IMR-90 (cell line): ENCODE data around the gene RASGRF1. TPM values are rescaled to one million over a fixed set of nuclear protein-coding genes. Genes with fewer than 3 reads are reported as not detected.

ENCODE experiments used
- ATAC-seq: fragments of 200-7000 bp; cut with Tn5 transposase; 2 replicates; pipeline ENCODE4 v1.9.1; 2020; ENCODE audit warnings: low read depth, mild to moderate bottlenecking, moderate library complexity
- BruUV-seq: library from RNA; stranded (reverse); fragments of 400-500 nt; replicated peaks from 2 replicates; lab custom pipeline; 2021; lab: Mats Ljungman, UMichigan
- CTCF ChIA-PET: fragments of 300-600 bp; formaldehyde crosslinking; extraction: SDS; loops from one replicate; lab custom pipeline; 2021; ENCODE audit warnings: antibody characterized with exemption; lab: Yijun Ruan, JAX
- POLR2A ChIA-PET: fragments of 300-600 bp; sonication (Branson Sonifier 250); formaldehyde crosslinking; loops from one replicate; lab custom pipeline; 2022; ENCODE audit warnings: antibody characterized with exemption; ENCODE audit not compliant: unreplicated experiment; lab: Charles Lee
- DNase-seq: peaks from one replicate; pipeline ENCODE4 v3.0.0; 2013
- H2AFZ ChIP-seq: replicated peaks from 2 replicates; pipeline ENCODE3; 2013; ENCODE audit warnings: low read length, mild to moderate bottlenecking; ENCODE audit not compliant: poor library complexity
- H2AK5ac ChIP-seq: 2 replicates; pipeline ENCODE4 v1.6.1; 2013; ENCODE audit warnings: low read depth, low read length, inconsistent platforms
- H2AK9ac ChIP-seq: replicated peaks from 2 replicates; pipeline ENCODE3; 2013; ENCODE audit warnings: mild to moderate bottlenecking, low read depth, low read length, moderate library complexity; ENCODE audit not compliant: poor library complexity
- H2BK120ac ChIP-seq: 2 replicates; pipeline ENCODE4 v1.6.1; 2013; ENCODE audit warnings: low read depth, low read length, inconsistent platforms
- H2BK15ac ChIP-seq: 3 replicates; pipeline ENCODE4 v1.6.1; 2013; ENCODE audit warnings: low read depth, low read length, inconsistent platforms
- H2BK20ac ChIP-seq: 2 replicates; pipeline ENCODE4 v1.6.1; 2013; ENCODE audit warnings: low read depth, mild to moderate bottlenecking, inconsistent platforms, low read length, moderate library complexity
- H2BK5ac ChIP-seq: 2 replicates; pipeline ENCODE4 v1.6.1; 2013; ENCODE audit warnings: mild to moderate bottlenecking, low read depth, low read length, inconsistent platforms; ENCODE audit not compliant: poor library complexity, severe bottlenecking
- H3K14ac ChIP-seq: replicated peaks from 2 replicates; pipeline ENCODE4 v1.6.1; 2013; ENCODE audit warnings: low read depth, low read length, inconsistent platforms
- H3K18ac ChIP-seq: 2 replicates; pipeline ENCODE4 v1.6.1; 2013; ENCODE audit warnings: low read depth, low read length, control low read depth
- H3K23ac ChIP-seq: 2 replicates; pipeline ENCODE4 v1.6.1; 2013; ENCODE audit warnings: low read depth, low read length, inconsistent platforms
- H3K27ac ChIP-seq: 2 replicates; pipeline ENCODE4 v1.5.1; 2013; ENCODE audit warnings: mild to moderate bottlenecking, control low read depth, low read length; ENCODE audit not compliant: insufficient read depth
- H3K27me3 ChIP-seq: 2 replicates; pipeline ENCODE4 v1.6.1; 2013; ENCODE audit warnings: low read length; ENCODE audit not compliant: control insufficient read depth, insufficient read depth
- H3K36me3 ChIP-seq: 2 replicates; pipeline ENCODE4 v1.6.1; 2013; ENCODE audit warnings: low read length, mixed read lengths; ENCODE audit not compliant: control insufficient read depth, insufficient read depth
- H3K4ac ChIP-seq: 2 replicates; pipeline ENCODE4 v1.6.1; 2013; ENCODE audit warnings: low read depth, low read length, inconsistent platforms
- H3K4me1 ChIP-seq: 2 replicates; pipeline ENCODE4 v1.6.1; 2013; ENCODE audit warnings: low read length, mixed read lengths; ENCODE audit not compliant: control insufficient read depth, insufficient read depth
- H3K4me2 ChIP-seq: 2 replicates; pipeline ENCODE4 v1.6.1; 2013; ENCODE audit warnings: low read depth, mild to moderate bottlenecking, control low read depth, low read length, moderate library complexity
- H3K4me3 ChIP-seq: 2 replicates; pipeline ENCODE4 v1.5.1; 2013; ENCODE audit warnings: low read depth, mild to moderate bottlenecking, control low read depth, low read length, moderate library complexity; ENCODE audit not compliant: insufficient read depth
- H3K56ac ChIP-seq: 2 replicates; pipeline ENCODE4 v1.6.1; 2013; ENCODE audit warnings: low read length, inconsistent platforms; ENCODE audit not compliant: insufficient read depth; ENCODE audit errors: extremely low read depth
- H3K79me1 ChIP-seq, 2 experiments: 2 replicates each; pipeline ENCODE4 v1.6.1; 2013; ENCODE audit warnings: low read length in 2 of 2, inconsistent platforms in 1 of 2, low read depth in 1 of 2
- H3K9ac ChIP-seq: 2 replicates; pipeline ENCODE4 v1.6.1; 2013; ENCODE audit warnings: low read depth, low read length, control low read depth
- H3K9me1 ChIP-seq: 2 replicates; pipeline ENCODE4 v1.6.1; 2013; ENCODE audit warnings: low read length, inconsistent platforms; ENCODE audit not compliant: insufficient read depth
- H3K9me3 ChIP-seq: 2 replicates; pipeline ENCODE4 v1.6.1; 2013; ENCODE audit warnings: low read length; ENCODE audit not compliant: control insufficient read depth, insufficient read depth
- H4K20me1 ChIP-seq: 2 replicates; pipeline ENCODE4 v1.6.1; 2013; ENCODE audit warnings: low read length, inconsistent platforms; ENCODE audit not compliant: insufficient read depth
- H4K5ac ChIP-seq: 2 replicates; pipeline ENCODE4 v1.6.1; 2013; ENCODE audit warnings: mild to moderate bottlenecking, low read depth, low read length, control low read depth
- H4K8ac ChIP-seq, 2 experiments: 2 replicates each; pipeline ENCODE4 v1.6.1; 2013; ENCODE audit warnings: low read depth in 2 of 2, low read length in 2 of 2, control low read depth in 1 of 2, inconsistent platforms in 1 of 2
- H4K91ac ChIP-seq: 2 replicates; pipeline ENCODE4 v1.6.1; 2013; ENCODE audit warnings: low read depth, low read length, inconsistent platforms; ENCODE audit not compliant: insufficient read depth
- BHLHE40 ChIP-seq: fragments of 150-350 bp; IDR thresholded peaks from 2 replicates; pipeline ENCODE4 v1.6.1; 2016; ENCODE audit warnings: mild to moderate bottlenecking, low read depth, low read length
- CEBPB ChIP-seq: IDR thresholded peaks from 2 replicates; pipeline ENCODE4 v1.6.1; 2012; ENCODE audit warnings: low read depth, low read length, improper control_type of control experiment
- ELK1 ChIP-seq: fragments of 150-350 bp; IDR thresholded peaks from 2 replicates; pipeline ENCODE4 v1.6.1; 2016; ENCODE audit warnings: low read depth, mild to moderate bottlenecking, low read length, moderate library complexity, borderline replicate concordance
- FOS ChIP-seq: fragments of 150-350 bp; IDR thresholded peaks from 2 replicates; pipeline ENCODE4 v1.6.1; 2016; ENCODE audit warnings: low read depth, low read length
- MAFK ChIP-seq: IDR thresholded peaks from 2 replicates; pipeline ENCODE4 v1.6.1; 2012; ENCODE audit warnings: low read depth, low read length, improper control_type of control experiment
- MAZ ChIP-seq: IDR thresholded peaks from 2 replicates; pipeline ENCODE4 v1.6.1; 2012; ENCODE audit warnings: low read depth, mild to moderate bottlenecking, low read length, improper control_type of control experiment, moderate library complexity, borderline replicate concordance
- NFE2L2 ChIP-seq: fragments of 150-350 bp; IDR thresholded peaks from 2 replicates; pipeline ENCODE4 v1.6.1; 2016; ENCODE audit warnings: low read depth, mild to moderate bottlenecking, low read length
- POLR2A ChIP-seq: IDR thresholded peaks from 2 replicates; pipeline ENCODE4 v1.6.1; 2012; ENCODE audit warnings: mild to moderate bottlenecking, low read depth, low read length
- RAD21 ChIP-seq: IDR thresholded peaks from 2 replicates; pipeline ENCODE4 v1.6.1; 2012; ENCODE audit warnings: low read length, improper control_type of control experiment
- RFX5 ChIP-seq: IDR thresholded peaks from 2 replicates; pipeline ENCODE4 v1.8.0; 2012; ENCODE audit warnings: low read depth, mild to moderate bottlenecking, low read length, moderate library complexity
- WGBS, 2 experiments: methylation state at CpG; one replicate each; pipeline versions ENCODE4 v1.1.5 to v1.1.7; 2013; ENCODE audit warnings: missing lambda C conversion rate in 2 of 2; ENCODE audit not compliant: insufficient read length in 1 of 2; ENCODE audit errors: extremely low coverage in 2 of 2; 5-methylcytosine and 5-hydroxymethylcytosine counted together
- dilution Hi-C: fragments of 300-500 bp; cut with HindIII; formaldehyde crosslinking; loops from one replicate; pipeline ENCODE4 v1.14.3; 2018; ENCODE audit warnings: low sequenced_read_pairs; ENCODE audit not compliant: unreplicated experiment
- in situ Hi-C: fragments of 300-500 bp; cut with MboI; formaldehyde crosslinking; loops from 3 replicates; pipeline ENCODE4 v1.14.3; 2019; ENCODE audit warnings: low sequenced_read_pairs, inconsistent platforms, mixed read lengths
- intact Hi-C: fragments of 100-400 bp; cut with micrococcal nuclease; formaldehyde crosslinking; loops from 2 replicates; pipeline ENCODE4 v1.10.0; 2022
- polyA plus RNA-seq, 3 experiments: library from polyadenylated mRNA; depleted of rRNA; stranded (reverse); fragments of >200 nt; gene quantifications; 2 replicates each; pipeline ENCODE4 v1.2.3, GENCODE V29; 2012; ENCODE audit warnings: low replicate concordance in 1 of 3
- total RNA-seq: library from RNA; depleted of rRNA; stranded (reverse); fragments of >200 nt; gene quantifications from 2 replicates; pipeline ENCODE4 v1.2.3, GENCODE V29; 2012

RASGRF1 gene
- total and polyA plus RNA-seq, 2 of the 4 experiments (the other 2 are of a cell fraction) = under 0.01 to 0.15 TPM

GRCh38 chr15:78944669-78945407 is 145.7 kb downstream of the RASGRF1 start, which contains the start of gene CTSH:
CTSH (minus strand) TSS chr15:78945046; CDS start chr15:78944981, 65 bp downstream.
- Histone ChIP-seq H2AFZ (peak within 1 kb of the TSS; percentile 98), H2BK15ac (no peak within 1 kb of the TSS), H4K20me1 (no peaks in the 10 kb centered on the region), H3K14ac (no peak within 1 kb of the TSS; the same call in 1 of the 2 replicates), H3K4me1 (peaks cover 2% of the 10 kb centered on the region; the same call in 1 of the 2 replicates), H3K18ac (no peak within 1 kb of the TSS), H2BK5ac (no peak within 1 kb of the TSS), H3K9me3 (no peaks in the 10 kb centered on the region), H4K5ac (no peak within 1 kb of the TSS), H2AK5ac (no peak within 1 kb of the TSS; the same call in 1 of the 2 replicates), H4K91ac (peak within 1 kb of the TSS; percentile 47; the same call in 1 of the 2 replicates), H2BK20ac (no peak within 1 kb of the TSS), H3K23ac (no peak within 1 kb of the TSS), H3K4me3 (peak within 1 kb of the TSS; percentile 48), H3K56ac (no peak within 1 kb of the TSS), H3K79me1 (no peaks in the 10 kb centered on the region), H3K9me1 (peaks cover 1% of the 10 kb centered on the region; the same call in 1 of the 2 replicates), H3K9ac (peak within 1 kb of the TSS; percentile 11), H3K27me3 (peaks cover 37% of the 10 kb centered on the region), H3K4ac (0 out of 2 replicates have a peak within 1 kb of the TSS, but pooled peaks have one; percentile 45), H2BK120ac (0 out of 2 replicates have a peak within 1 kb of the TSS, but pooled peaks have one; percentile 60), H3K27ac (no peak within 1 kb of the TSS), H3K36me3 (no peaks in the 10 kb centered on the region), H4K8ac (no peak within 1 kb of the TSS), H2AK9ac (peak within 1 kb of the TSS; percentile 81), H3K4me2 (peak within 1 kb of the TSS; percentile 97)
- dilution Hi-C loops (no loop called here), in situ Hi-C loops (no loop called here), intact Hi-C loops (no loop called here)
- CTCF ChIA-PET = interaction anchor here (0.5 kb wide), 1 partner anchor 401 kb away, joined by 3 read pairs; no protein-coding TSS in a partner anchor
- no TSS peak for BruUV-seq
- peak; percentile 17 for DNase-seq
- 11% methylated on average over 9 of the region's 71 CpGs; no CpG with 5 or more reads in 1 of the 2 experiments for WGBS, 2 experiments
- no peak for TF ChIP-seq RFX5
- no peak for TF ChIP-seq POLR2A
- TF ChIP-seq RAD21 = no peak
- peak; percentile 57; the same call in 1 of the 2 replicates for TF ChIP-seq MAZ
- TF ChIP-seq CEBPB = no peak
- peak; percentile 78 for TF ChIP-seq BHLHE40
- no peak for TF ChIP-seq MAFK
- TF ChIP-seq NFE2L2 = no peak
- no peak for TF ChIP-seq ELK1
- no peak for TF ChIP-seq FOS
- POLR2A ChIA-PET = interaction anchor here (0.6 kb wide), 1 partner anchor 10 kb away, joined by 3 read pairs; no protein-coding TSS in a partner anchor
- peak; percentile 98 for ATAC-seq
